ENCODE results near the gene GLYR1.

The GLYR1 gene

GRCh38 chr16:4811242-4811641 lies 35.8 kb downstream of the GLYR1 start:
- peaks cover 7% of the 10 kb centered on the region for H3K4me1 Mint-ChIP-seq
- H3K9me3 Mint-ChIP-seq, result no peaks in the 10 kb centered on the region
- DNase-seq (ENCODE audit: low spot score in 2 of 2) (no peak), ATAC-seq (no peak)
- no peak overlapping the region for H3K4me3 Mint-ChIP-seq
- peaks cover 100% of the 10 kb centered on the region for H3K36me3 Mint-ChIP-seq
- H3K27ac Mint-ChIP-seq, result no peak overlapping the region

- DNase-seq (ENCODE audit: low spot score in 2 of 2), result no peak
- no peaks in the 10 kb centered on the region for H3K9me3 Mint-ChIP-seq
- H3K4me3 Mint-ChIP-seq, result no peak overlapping the region
- no peak for ATAC-seq
- H3K4me1 Mint-ChIP-seq, result peaks cover 12% of the 10 kb centered on the region
- no peak overlapping the region for H3K27ac Mint-ChIP-seq
- H3K36me3 Mint-ChIP-seq, result peaks cover 77% of the 10 kb centered on the region
These were observed 40.8 kb downstream of the GLYR1 start for GRCh38 chr16:4806280-4806679.

GRCh38 chr16:4805231-4805630 lies 41.9 kb downstream of the GLYR1 start:
- Mint-ChIP-seq H3K4me3 (no peak overlapping the region), H3K4me1 (peaks cover 20% of the 10 kb centered on the region), H3K9me3 (no peaks in the 10 kb centered on the region), H3K27ac (no peak overlapping the region), H3K36me3 (peaks cover 67% of the 10 kb centered on the region)
- no peak for ATAC-seq
- no peak for DNase-seq (ENCODE audit: low spot score in 2 of 2)

- Mint-ChIP-seq H3K4me1 (peaks cover 23% of the 10 kb centered on the region), H3K27ac (no peak overlapping the region)
These were observed 43.0 kb downstream of the GLYR1 start for GRCh38 chr16:4803898-4804762.

GRCh38 chr16:4803401-4803844 lies 43.7 kb downstream of the GLYR1 start:
- no peaks in the 10 kb centered on the region for H3K9me3 Mint-ChIP-seq

More at GRCh38 chr16:4803898-4804762, 43.0 kb downstream of the GLYR1 start:
- DNase-seq (ENCODE audit: low spot score in 2 of 2) (no peak), ATAC-seq (no peak)
- Mint-ChIP-seq H3K4me3 (peak overlapping the region; percentile 80), H3K9me3 (no peaks in the 10 kb centered on the region), H3K36me3 (peaks cover 56% of the 10 kb centered on the region)

GRCh38 chr16:4802659-4803287 lies 44.3 kb downstream of the GLYR1 start:
- H3K4me1 Mint-ChIP-seq, result peaks cover 24% of the 10 kb centered on the region
- peak overlapping the region; percentile 80 for H3K4me3 Mint-ChIP-seq
- H3K9me3 Mint-ChIP-seq, result no peaks in the 10 kb centered on the region
- peaks cover 42% of the 10 kb centered on the region for H3K36me3 Mint-ChIP-seq
- DNase-seq (ENCODE audit: low spot score in 2 of 2) (peak; percentile 92 to 98), ATAC-seq (peak; percentile 96)
- H3K27ac Mint-ChIP-seq, result no peak overlapping the region

More at GRCh38 chr16:4803401-4803844, 43.7 kb downstream of the GLYR1 start:
- Mint-ChIP-seq H3K27ac (no peak overlapping the region), H3K36me3 (peaks cover 49% of the 10 kb centered on the region), H3K4me3 (peak overlapping the region; percentile 80), H3K4me1 (peaks cover 24% of the 10 kb centered on the region)
- DNase-seq (ENCODE audit: low spot score in 2 of 2), result no peak
- ATAC-seq, result no peak

GRCh38 chr16:4801962-4802658 lies 45.0 kb downstream of the GLYR1 start, which contains the start of gene ROGDI:
TSS of gene ROGDI (minus strand) at chr16:4802633. CDS start at chr16:4802571, 62 bp downstream.
- Mint-ChIP-seq H3K4me1 (peaks cover 24% of the 10 kb centered on the region), H3K36me3 (peaks cover 36% of the 10 kb centered on the region), H3K27ac (no peak within 1 kb of the TSS), H3K4me3 (peak within 1 kb of the TSS; percentile 80), H3K9me3 (no peaks in the 10 kb centered on the region)
- ATAC-seq, result peak; percentile 66
- peak in 1 of 2 donors; percentile 52 for DNase-seq (ENCODE audit: low spot score in 2 of 2)

GRCh38 chr16:4801051-4801961 lies 45.8 kb downstream of the GLYR1 start:
- no peaks in the 10 kb centered on the region for H3K9me3 Mint-ChIP-seq
- no peak for DNase-seq (ENCODE audit: low spot score in 2 of 2)
- no peak for ATAC-seq
- peaks cover 28% of the 10 kb centered on the region for H3K36me3 Mint-ChIP-seq
- H3K27ac Mint-ChIP-seq, result peak overlapping the region; percentile 85
- H3K4me1 Mint-ChIP-seq, result peaks cover 24% of the 10 kb centered on the region
- H3K4me3 Mint-ChIP-seq, result peak overlapping the region; percentile 80

GRCh38 chr16:4800290-4801041 lies 46.6 kb downstream of the GLYR1 start:
- DNase-seq (ENCODE audit: low spot score in 2 of 2), result no peak
- no peaks in the 10 kb centered on the region for H3K9me3 Mint-ChIP-seq
- peaks cover 19% of the 10 kb centered on the region for H3K36me3 Mint-ChIP-seq
- peak overlapping the region; percentile 80 for H3K4me3 Mint-ChIP-seq
- H3K4me1 Mint-ChIP-seq, result peaks cover 24% of the 10 kb centered on the region
- H3K27ac Mint-ChIP-seq, result peak overlapping the region; percentile 85
- ATAC-seq, result no peak

- ATAC-seq, result no peak
- no peak overlapping the region for H3K4me3 Mint-ChIP-seq
- H3K4me1 Mint-ChIP-seq, result peaks cover 24% of the 10 kb centered on the region
- no peak overlapping the region for H3K27ac Mint-ChIP-seq
- no peaks in the 10 kb centered on the region for H3K9me3 Mint-ChIP-seq
- no peak for DNase-seq (ENCODE audit: low spot score in 2 of 2)
- peaks cover 8% of the 10 kb centered on the region for H3K36me3 Mint-ChIP-seq
These were observed 47.8 kb downstream of the GLYR1 start for GRCh38 chr16:4799171-4799855.

GRCh38 chr16:4798456-4798855 lies 48.6 kb downstream of the GLYR1 start:
- no peaks in the 10 kb centered on the region for H3K9me3 Mint-ChIP-seq
- H3K27ac Mint-ChIP-seq, result peak overlapping the region; percentile 6
- H3K36me3 Mint-ChIP-seq, result no peaks in the 10 kb centered on the region
- ATAC-seq (no peak), DNase-seq (ENCODE audit: low spot score in 2 of 2) (no peak)
- H3K4me3 Mint-ChIP-seq, result no peak overlapping the region
- H3K4me1 Mint-ChIP-seq, result peaks cover 19% of the 10 kb centered on the region

- H3K4me3 Mint-ChIP-seq, result no peak overlapping the region
- no peaks in the 10 kb centered on the region for H3K36me3 Mint-ChIP-seq
- no peak for DNase-seq (ENCODE audit: low spot score in 2 of 2)
- no peak overlapping the region for H3K27ac Mint-ChIP-seq
- ATAC-seq, result no peak
- H3K4me1 Mint-ChIP-seq, result peaks cover 12% of the 10 kb centered on the region
- H3K9me3 Mint-ChIP-seq, result no peaks in the 10 kb centered on the region
These were observed 49.3 kb downstream of the GLYR1 start for GRCh38 chr16:4797805-4798252.

GRCh38 chr16:4796982-4797804 lies 49.9 kb downstream of the GLYR1 start:
- Mint-ChIP-seq H3K27ac (peak overlapping the region; percentile 40), H3K4me3 (no peak overlapping the region), H3K36me3 (no peaks in the 10 kb centered on the region), H3K4me1 (peaks cover 12% of the 10 kb centered on the region), H3K9me3 (no peaks in the 10 kb centered on the region)
- DNase-seq (ENCODE audit: low spot score in 2 of 2) (no peak), ATAC-seq (no peak)

Data from stimulated activated effector memory CD8-positive, alpha-beta T cell treated with anti-CD3 and anti-CD28 coated beads, Interleukin-12 subunit alpha, Interleukin-12 subunit beta, amount 100 ng/mL, for 72 hours (primary cell).